Esophagus muscularis mucosa (tissue), 3 donors: ENCODE measurements around the gene GPX8.
A peak's percentile ranks its signal among the peaks of the same experiment; 100 is the strongest.

Source experiments
- CTCF ChIP-seq, 3 experiments: fragments of 200-600 bp in 2 of 3; fragments of 450-650 bp in 1 of 3; sonication (generic) in 2 of 3; IDR thresholded peaks; one replicate each; pipeline ENCODE4 v1.5.1; 2017 to 2019; ENCODE audit warnings: antibody characterized with exemption in 3 of 3, mild to moderate bottlenecking in 2 of 3, moderate library complexity in 1 of 3
- POLR2A ChIP-seq: fragments of 450-650 bp; IDR thresholded peaks from one replicate; pipeline ENCODE4 v1.6.1; 2017; ENCODE audit warnings: antibody characterized with exemption, moderate library complexity, mild to moderate bottlenecking, low read depth
- POLR2AphosphoS5 ChIP-seq, 2 donors: sonication (generic); formaldehyde crosslinking; IDR thresholded peaks; one replicate each; pipeline ENCODE4 v1.6.1; 2017; ENCODE audit warnings: antibody characterized with exemption in 2 of 2

GRCh38 chr5:55176176-55176818 is 16.3 kb downstream of the GPX8 start:
- TF ChIP-seq CTCF (IDR thresholded peaks at IDR 0.05), result peak in 2 of 3 experiments; percentile 11 to 28
- TF ChIP-seq POLR2AphosphoS5 (IDR thresholded peaks at IDR 0.05), result no peak
- TF ChIP-seq POLR2A, result no peak
